Thyroid gland (tissue), 4 donors: ENCODE data around the gene PPFIA4. TPM values are rescaled to one million over a fixed set of nuclear protein-coding genes. Genes with fewer than 3 reads are reported as not detected.

Experiments
- DNase-seq, 2 donors: peaks; one replicate each; pipeline ENCODE4 v3.0.0-alpha.2; 2019
- H3K27ac ChIP-seq, 3 donors: fragments of 200-600 bp; sonication (generic); 1 replicate in 2 of 3; 2 replicates in 1 of 3; pipeline ENCODE4 v1.5.1; 2016 to 2019; ENCODE audit warnings: mild to moderate bottlenecking in 1 of 3, moderate library complexity in 1 of 3
- H3K27me3 ChIP-seq: fragments of 200-600 bp; sonication (generic); one replicate; pipeline ENCODE4 v1.5.1; 2019
- H3K36me3 ChIP-seq, 2 donors: fragments of 200-600 bp; sonication (generic); one replicate each; pipeline ENCODE4 v1.5.1; 2016 to 2019
- H3K4me1 ChIP-seq, 2 donors: fragments of 200-600 bp; sonication (generic); one replicate each; pipeline ENCODE4 v1.5.1; 2017 to 2019
- H3K4me3 ChIP-seq, 3 donors: fragments of 200-600 bp; sonication (generic); replicated peaks in 1 of 3; 1 replicate in 2 of 3; 2 replicates in 1 of 3; pipeline ENCODE4 v1.5.1; 2016; ENCODE audit warnings: mild to moderate bottlenecking in 1 of 3
- H3K9me3 ChIP-seq: fragments of 200-600 bp; sonication (generic); one replicate; pipeline ENCODE4 v1.5.1; 2017
- POLR2A ChIP-seq, 2 donors: fragments of 450-650 bp; IDR thresholded peaks; one replicate each; pipeline ENCODE4 v1.6.1; 2017; ENCODE audit warnings: antibody characterized with exemption in 2 of 2, mild to moderate bottlenecking in 2 of 2, moderate library complexity in 1 of 2
- WGBS, 2 donors: methylation state at CpG; one replicate each; pipeline ENCODE4 v1.1.5; 2017; 5-methylcytosine and 5-hydroxymethylcytosine counted together
- intact Hi-C: fragments of 100-400 bp; cut with DNase I; formaldehyde crosslinking; loops from one replicate; pipeline ENCODE4 v1.15.1; 2023
- total RNA-seq, 4 donors: library from RNA; depleted of rRNA; stranded (reverse); fragments of >200 nt; gene quantifications; one replicate each; pipeline ENCODE4 v1.2.3, GENCODE V29; 2016
- TF ChIP-seq, protein P1 (sequence below), 6 experiments: fragments of 200-600 bp in 3 of 6; fragments of 450-650 bp in 3 of 6; sonication (generic) in 3 of 6; IDR thresholded peaks; one replicate each; pipeline ENCODE4 v1.5.1; 2016 to 2019; ENCODE audit warnings: antibody characterized with exemption in 6 of 6, mild to moderate bottlenecking in 2 of 6, inconsistent platforms in 1 of 6, moderate library complexity in 1 of 6

Gene PPFIA4
- total RNA-seq, 4 donors from 2014 or later: 0.54 to 3.0 (median 2.1) TPM

DNA sequence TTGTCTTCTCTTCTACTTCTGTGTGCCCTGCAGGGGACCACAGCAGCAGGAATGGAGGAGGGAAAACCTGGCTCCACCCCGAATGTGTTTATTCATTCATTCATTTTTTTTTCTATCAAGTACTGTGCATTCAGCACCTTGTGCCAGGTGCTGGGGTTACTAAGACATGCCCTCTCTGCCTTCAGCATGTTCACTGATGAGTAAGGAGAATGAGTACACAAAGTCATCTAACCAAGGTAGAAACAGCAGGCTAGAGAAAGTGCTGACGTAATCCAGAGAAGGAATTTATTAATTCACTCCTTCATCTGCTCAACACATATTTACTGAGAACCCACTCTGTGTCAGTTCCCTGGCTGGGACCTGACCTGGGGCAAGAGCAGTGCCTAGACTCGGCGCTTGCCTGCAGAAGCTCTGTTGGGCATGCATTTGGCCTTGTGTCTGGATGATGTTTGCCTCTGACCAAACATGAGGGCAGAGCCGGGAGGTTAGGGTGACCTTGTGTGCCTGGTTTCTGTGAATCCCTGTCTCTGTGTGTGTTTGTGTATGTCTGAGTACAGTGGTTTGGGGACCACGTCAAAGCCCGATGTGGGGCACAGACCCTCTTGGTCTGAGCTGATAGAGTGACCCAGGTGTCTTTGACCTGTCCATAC lies 62.8 kb downstream of the PPFIA4 start:
- no peak overlapping the region for H3K27ac ChIP-seq
- H3K4me1 ChIP-seq: no peaks in the 10 kb centered on the region
- no peak for DNase-seq
- H3K36me3 ChIP-seq: no peaks in the 10 kb centered on the region
- no peaks in the 10 kb centered on the region for H3K27me3 ChIP-seq
- no peaks in the 10 kb centered on the region for H3K9me3 ChIP-seq
- no peak overlapping the region for H3K4me3 ChIP-seq
- intact Hi-C loops: no loop called here
- 81 to 83% methylated on average over 7 of the region's 7 CpGs for WGBS, 2 donors
- TF ChIP-seq, protein P1, sequence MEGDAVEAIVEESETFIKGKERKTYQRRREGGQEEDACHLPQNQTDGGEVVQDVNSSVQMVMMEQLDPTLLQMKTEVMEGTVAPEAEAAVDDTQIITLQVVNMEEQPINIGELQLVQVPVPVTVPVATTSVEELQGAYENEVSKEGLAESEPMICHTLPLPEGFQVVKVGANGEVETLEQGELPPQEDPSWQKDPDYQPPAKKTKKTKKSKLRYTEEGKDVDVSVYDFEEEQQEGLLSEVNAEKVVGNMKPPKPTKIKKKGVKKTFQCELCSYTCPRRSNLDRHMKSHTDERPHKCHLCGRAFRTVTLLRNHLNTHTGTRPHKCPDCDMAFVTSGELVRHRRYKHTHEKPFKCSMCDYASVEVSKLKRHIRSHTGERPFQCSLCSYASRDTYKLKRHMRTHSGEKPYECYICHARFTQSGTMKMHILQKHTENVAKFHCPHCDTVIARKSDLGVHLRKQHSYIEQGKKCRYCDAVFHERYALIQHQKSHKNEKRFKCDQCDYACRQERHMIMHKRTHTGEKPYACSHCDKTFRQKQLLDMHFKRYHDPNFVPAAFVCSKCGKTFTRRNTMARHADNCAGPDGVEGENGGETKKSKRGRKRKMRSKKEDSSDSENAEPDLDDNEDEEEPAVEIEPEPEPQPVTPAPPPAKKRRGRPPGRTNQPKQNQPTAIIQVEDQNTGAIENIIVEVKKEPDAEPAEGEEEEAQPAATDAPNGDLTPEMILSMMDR (IDR thresholded peaks at IDR 0.05): no peak
- TF ChIP-seq POLR2A (IDR thresholded peaks at IDR 0.05): no peak

DNA sequence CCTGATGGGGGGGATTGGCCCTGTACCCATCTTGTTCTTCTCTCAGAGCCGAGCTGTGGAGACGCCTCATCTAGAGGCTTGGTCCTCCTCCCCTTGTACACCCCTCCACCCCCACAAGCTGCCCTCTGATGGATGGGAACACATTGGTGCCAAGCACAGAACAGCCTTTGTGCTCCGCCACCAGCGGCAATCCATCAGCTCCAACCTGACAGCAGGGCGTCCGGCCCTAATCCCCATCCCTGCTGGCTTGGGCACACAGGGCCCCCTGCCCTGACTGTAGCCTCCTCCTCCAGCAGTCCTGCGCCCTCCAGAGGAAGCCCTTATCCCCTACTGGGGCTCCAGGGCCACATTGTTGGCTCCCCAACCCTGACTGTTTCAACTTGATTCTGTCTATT lies 63.4 kb downstream of the PPFIA4 start:
- intact Hi-C loops: no loop called here
- no peak for DNase-seq

GRCh38 chr1:203090421-203091198 lies 64.3 kb downstream of the PPFIA4 start:
- intact Hi-C loops: no loop called here
- Histone ChIP-seq H3K27me3 (no peaks in the 10 kb centered on the region), H3K27ac (no peak overlapping the region), H3K9me3 (no peaks in the 10 kb centered on the region), H3K4me1 (no peaks in the 10 kb centered on the region), H3K36me3 (no peaks in the 10 kb centered on the region), H3K4me3 (no peak overlapping the region)
- TF ChIP-seq, protein P1 (IDR thresholded peaks at IDR 0.05): no peak
- TF ChIP-seq POLR2A (IDR thresholded peaks at IDR 0.05): no peak
- no peak for DNase-seq
- whole genome bisulfite sequencing, 2 donors: 60 to 62% methylated on average over 6 of the region's 6 CpGs

More for the DNA sequence above, 63.4 kb downstream of the PPFIA4 start:
- Histone ChIP-seq H3K4me3 (no peak overlapping the region), H3K4me1 (no peaks in the 10 kb centered on the region), H3K9me3 (no peaks in the 10 kb centered on the region), H3K27ac (no peak overlapping the region), H3K36me3 (no peaks in the 10 kb centered on the region), H3K27me3 (no peaks in the 10 kb centered on the region)
- 66 to 69% methylated on average over 7 of the region's 7 CpGs for WGBS, 2 donors
- TF ChIP-seq, protein P1 (IDR thresholded peaks at IDR 0.05): no peak
- no peak for TF ChIP-seq POLR2A (IDR thresholded peaks at IDR 0.05)

GRCh38 chr1:203091199-203091477 lies 64.8 kb downstream of the PPFIA4 start:
- Histone ChIP-seq H3K9me3 (no peaks in the 10 kb centered on the region), H3K4me3 (no peak overlapping the region), H3K36me3 (no peaks in the 10 kb centered on the region), H3K4me1 (no peaks in the 10 kb centered on the region), H3K27me3 (no peaks in the 10 kb centered on the region), H3K27ac (no peak overlapping the region)
- TF ChIP-seq POLR2A (IDR thresholded peaks at IDR 0.05): no peak
- TF ChIP-seq, protein P1 (IDR thresholded peaks at IDR 0.05): no peak
- no peak for DNase-seq
- intact Hi-C loops: no loop called here
- 78 to 82% methylated on average over 4 of the region's 4 CpGs for WGBS, 2 donors

- intact Hi-C loops: no loop called here
- Histone ChIP-seq H3K9me3 (no peaks in the 10 kb centered on the region), H3K27me3 (no peaks in the 10 kb centered on the region), H3K36me3 (no peaks in the 10 kb centered on the region), H3K4me1 (no peaks in the 10 kb centered on the region), H3K4me3 (no peak overlapping the region), H3K27ac (no peak overlapping the region)
- DNase-seq: no peak
- TF ChIP-seq, protein P1 (IDR thresholded peaks at IDR 0.05): no peak
- no peak for TF ChIP-seq POLR2A (IDR thresholded peaks at IDR 0.05)
- WGBS, 2 donors: 82 to 84% methylated on average over 6 of the region's 6 CpGs
Observed at GRCh38 chr1:203091761-203092330, 65.6 kb downstream of the PPFIA4 start.
